ENCODE results near the gene C3orf70. TPM values are rescaled to one million over a fixed set of nuclear protein-coding genes. Genes with fewer than 3 reads are reported as not detected.
A peak's percentile ranks its signal among the peaks of the same experiment; 100 is the strongest.

The C3orf70 gene
- total and polyA plus RNA-seq, 8 donors = 2.2 to 6.3 (median 4.6) TPM

GRCh38 chr3:185051801-185052200, 101.1 kb downstream of the C3orf70 start:
- Histone ChIP-seq H3K4me1 (no peaks in the 10 kb centered on the region), H3K27me3 (no peaks in the 10 kb centered on the region), H3K9me3 (peaks cover 0 to 3% of the 10 kb centered on the region in 2 donors), H3K36me3 (peaks cover 0 to 88% of the 10 kb centered on the region in 2 donors), H3K4me3 (no peak overlapping the region), H3K27ac (no peak overlapping the region)
- DNase-seq (no peak), ATAC-seq (no peak)
- TF ChIP-seq, protein P1, sequence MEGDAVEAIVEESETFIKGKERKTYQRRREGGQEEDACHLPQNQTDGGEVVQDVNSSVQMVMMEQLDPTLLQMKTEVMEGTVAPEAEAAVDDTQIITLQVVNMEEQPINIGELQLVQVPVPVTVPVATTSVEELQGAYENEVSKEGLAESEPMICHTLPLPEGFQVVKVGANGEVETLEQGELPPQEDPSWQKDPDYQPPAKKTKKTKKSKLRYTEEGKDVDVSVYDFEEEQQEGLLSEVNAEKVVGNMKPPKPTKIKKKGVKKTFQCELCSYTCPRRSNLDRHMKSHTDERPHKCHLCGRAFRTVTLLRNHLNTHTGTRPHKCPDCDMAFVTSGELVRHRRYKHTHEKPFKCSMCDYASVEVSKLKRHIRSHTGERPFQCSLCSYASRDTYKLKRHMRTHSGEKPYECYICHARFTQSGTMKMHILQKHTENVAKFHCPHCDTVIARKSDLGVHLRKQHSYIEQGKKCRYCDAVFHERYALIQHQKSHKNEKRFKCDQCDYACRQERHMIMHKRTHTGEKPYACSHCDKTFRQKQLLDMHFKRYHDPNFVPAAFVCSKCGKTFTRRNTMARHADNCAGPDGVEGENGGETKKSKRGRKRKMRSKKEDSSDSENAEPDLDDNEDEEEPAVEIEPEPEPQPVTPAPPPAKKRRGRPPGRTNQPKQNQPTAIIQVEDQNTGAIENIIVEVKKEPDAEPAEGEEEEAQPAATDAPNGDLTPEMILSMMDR (IDR thresholded peaks at IDR 0.05) = no peak
- intact Hi-C loops (cut with DNase I) = no loop called here

DNA sequence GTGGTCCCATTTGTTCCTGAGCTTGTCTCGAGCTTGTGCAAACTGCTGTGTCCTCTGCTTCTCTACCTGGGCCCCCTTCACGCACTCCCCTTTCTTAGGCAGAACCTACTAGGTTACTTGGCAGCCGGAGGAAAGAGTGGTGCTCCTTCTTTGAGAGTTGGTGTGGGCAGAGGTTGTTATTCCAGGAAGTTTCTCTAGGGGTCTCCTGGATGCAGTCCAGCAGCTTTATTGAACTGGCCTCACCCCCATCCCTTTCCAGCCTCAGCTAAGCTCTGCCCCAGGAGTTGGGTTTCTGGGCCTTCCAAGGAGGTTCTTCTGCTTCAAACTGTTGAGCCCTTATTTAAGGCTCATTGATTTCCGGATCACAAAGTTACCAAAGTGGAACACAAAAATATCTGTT, 103.2 kb downstream of the C3orf70 start:
- Histone ChIP-seq H3K27ac (no peak overlapping the region), H3K4me1 (peaks cover 0 to 5% of the 10 kb centered on the region in 2 donors), H3K27me3 (no peaks in the 10 kb centered on the region), H3K9me3 (no peaks in the 10 kb centered on the region), H3K4me3 (no peak overlapping the region), H3K36me3 (peaks cover 0 to 75% of the 10 kb centered on the region in 2 donors)
- ATAC-seq = no peak
- intact Hi-C loops (cut with DNase I) = no loop called here
- DNase-seq = no peak
- TF ChIP-seq, protein P1 (IDR thresholded peaks at IDR 0.05) = no peak

- peak overlapping the region in 1 of 2 donors; percentile 53 for H3K27ac ChIP-seq
- intact Hi-C loops (cut with DNase I) = no loop called here
- no peaks in the 10 kb centered on the region for H3K27me3 ChIP-seq
- H3K9me3 ChIP-seq = no peaks in the 10 kb centered on the region
- TF ChIP-seq, protein P1 (IDR thresholded peaks at IDR 0.05) = no peak
- peaks cover 0 to 44% of the 10 kb centered on the region in 2 donors for H3K36me3 ChIP-seq
- no peak for ATAC-seq
- no peak overlapping the region for H3K4me3 ChIP-seq
- H3K4me1 ChIP-seq = peaks cover 0 to 5% of the 10 kb centered on the region in 2 donors
- no peak for DNase-seq
Measured at GRCh38 chr3:185046603-185047002, 106.3 kb downstream of the C3orf70 start.

DNA sequence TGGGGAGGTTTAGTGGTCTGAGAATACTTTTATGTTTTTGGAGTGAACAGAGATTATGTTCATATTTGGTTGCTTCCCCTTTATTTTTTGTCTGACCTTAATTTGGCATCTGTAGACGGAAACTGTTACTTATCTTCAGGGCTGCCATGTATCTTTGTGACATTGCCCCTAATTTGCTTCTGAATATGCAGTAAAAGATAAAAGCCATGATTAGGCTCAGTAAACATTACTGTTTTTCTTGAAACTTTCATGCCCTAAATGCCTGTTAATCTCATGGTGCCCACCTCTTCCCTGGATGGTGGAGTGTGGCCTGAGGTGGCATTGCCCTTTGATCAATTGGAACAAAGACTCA, 106.7 kb downstream of the C3orf70 start:
- ATAC-seq = no peak
- H3K27ac ChIP-seq = peak overlapping the region; percentile 33 to 53

GRCh38 chr3:185042312-185043050, 110.4 kb downstream of the C3orf70 start:
- intact Hi-C loops (cut with DNase I) = no loop called here
- ATAC-seq (no peak), DNase-seq (no peak)
- TF ChIP-seq, protein P1 (IDR thresholded peaks at IDR 0.05) = no peak
- Histone ChIP-seq H3K9me3 (peaks cover 0 to under 1% of the 10 kb centered on the region in 2 donors), H3K27me3 (no peaks in the 10 kb centered on the region), H3K4me1 (peaks cover 0 to 5% of the 10 kb centered on the region in 2 donors), H3K27ac (no peak overlapping the region), H3K36me3 (peaks cover 0 to 4% of the 10 kb centered on the region in 2 donors), H3K4me3 (no peak overlapping the region)

More for the DNA sequence above, 106.7 kb downstream of the C3orf70 start:
- TF ChIP-seq, protein P1 (IDR thresholded peaks at IDR 0.05) = no peak
- Histone ChIP-seq H3K9me3 (no peaks in the 10 kb centered on the region), H3K4me3 (no peak overlapping the region), H3K27me3 (no peaks in the 10 kb centered on the region), H3K36me3 (peaks cover 0 to 39% of the 10 kb centered on the region in 2 donors), H3K4me1 (peaks cover 0 to 5% of the 10 kb centered on the region in 2 donors)
- intact Hi-C loops (cut with DNase I) = no loop called here
- no peak for DNase-seq

All from left lung (tissue), 10 donors.